GM21528 (cell line): Measurements from ENCODE around the gene SDHA.
"Not testable (repeated sequence)": the region's sequence is repeated elsewhere in the genome, so short reads cannot be mapped to it uniquely, and the experiment has no call there.

ENCODE experiments used
- ATAC-seq: cut with Tn5 transposase; IDR thresholded peaks from one replicate; pipeline ENCODE4 v1.9.1; 2021; ENCODE audit warnings: mild to moderate bottlenecking, moderate library complexity; ENCODE audit not compliant: unreplicated experiment, low FRiP score

The SDHA gene

GRCh38 chr5:296207-296606 lies 78.1 kb downstream of the SDHA start:
- not testable (repeated sequence) for ATAC-seq

- not testable (repeated sequence) for ATAC-seq
Measured at GRCh38 chr5:296954-297353, 78.8 kb downstream of the SDHA start.

GRCh38 chr5:297448-297847 lies 79.3 kb downstream of the SDHA start:
- ATAC-seq: not testable (repeated sequence)

- ATAC-seq: not testable (repeated sequence)
Measured at GRCh38 chr5:297991-298736, 80.0 kb downstream of the SDHA start.

- ATAC-seq: no peak
Measured at GRCh38 chr5:298737-299125, 80.6 kb downstream of the SDHA start.

GRCh38 chr5:299921-300320 lies 81.8 kb downstream of the SDHA start:
- not testable (repeated sequence) for ATAC-seq

GRCh38 chr5:300691-301435 lies 82.7 kb downstream of the SDHA start:
- ATAC-seq: not testable (repeated sequence)

GRCh38 chr5:302416-302815 lies 84.3 kb downstream of the SDHA start:
- not testable (repeated sequence) for ATAC-seq

- no peak for ATAC-seq
Measured at GRCh38 chr5:302966-303365, 84.8 kb downstream of the SDHA start.

- not testable (repeated sequence) for ATAC-seq
Measured at GRCh38 chr5:303741-304140, 85.6 kb downstream of the SDHA start.

- no peak for ATAC-seq
Measured at GRCh38 chr5:305050-305449, 86.9 kb downstream of the SDHA start.

GRCh38 chr5:305459-305858 lies 87.3 kb downstream of the SDHA start:
- no peak for ATAC-seq

GRCh38 chr5:306011-306805 lies 88.1 kb downstream of the SDHA start:
- no peak for ATAC-seq
